Lung microvascular endothelial cell (primary cell): ENCODE results near the gene CAD. TPM values are rescaled to one million over a fixed set of nuclear protein-coding genes. Genes with fewer than 3 reads are reported as not detected.

Experiments
- DNase-seq, 2 donors: peaks; one replicate each; pipeline versions ENCODE4 v3.0.0 to v3.0.0-alpha.2; 2010; ENCODE audit warnings: low read depth in 2 of 2
- total RNA-seq: library from RNA; depleted of rRNA; stranded (reverse); fragments of >200 nt; gene quantifications from 2 replicates; pipeline ENCODE4 v1.2.1, GENCODE V29; 2014

CAD gene
- total RNA-seq, 1 donor from 2014 or later = 29.6 TPM

DNA sequence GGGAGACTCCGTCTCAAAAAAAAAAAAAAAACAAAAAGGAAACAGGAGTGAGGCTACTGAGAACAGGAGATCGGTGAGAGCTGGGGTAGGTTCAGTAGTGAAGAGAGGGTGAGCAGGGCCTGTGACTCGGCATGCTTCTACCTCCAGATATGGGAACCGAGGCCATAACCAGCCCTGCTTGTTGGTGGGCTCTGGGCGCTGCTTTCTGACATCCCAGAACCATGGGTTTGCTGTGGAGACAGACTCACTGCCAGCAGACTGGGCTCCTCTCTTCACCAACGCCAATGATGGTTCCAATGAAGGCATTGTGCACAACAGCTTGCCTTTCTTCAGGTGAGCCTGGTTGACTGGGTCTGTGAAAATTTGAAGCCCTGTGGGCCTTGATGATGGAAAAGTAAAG lies 6.2 kb downstream of the CAD start:
- DNase-seq = no peak

GRCh38 chr2:27225526-27225925 lies 8.4 kb downstream of the CAD start:
- no peak for DNase-seq

DNA sequence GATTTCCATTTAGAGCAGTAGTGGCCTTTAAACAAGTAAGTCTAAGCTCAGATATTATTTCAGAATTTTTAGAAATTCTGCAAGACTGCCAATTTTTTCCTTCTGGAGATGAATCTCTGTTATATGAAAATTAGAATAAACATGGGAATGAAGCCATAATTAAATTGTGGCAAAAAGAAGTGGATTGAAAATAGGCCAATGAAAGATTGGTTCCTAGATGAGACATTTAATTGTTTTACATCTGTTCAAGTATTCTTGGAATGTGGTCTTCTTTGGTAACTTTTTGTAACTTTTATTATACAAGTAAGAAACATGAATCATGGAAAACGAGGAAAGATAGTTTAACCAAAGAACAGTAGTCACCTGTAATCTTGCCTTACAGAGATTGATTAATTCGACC lies 10.3 kb downstream of the CAD start:
- no peak for DNase-seq

- DNase-seq = no peak
These were observed 14.8 kb downstream of the CAD start for GRCh38 chr2:27231921-27232320.

DNA sequence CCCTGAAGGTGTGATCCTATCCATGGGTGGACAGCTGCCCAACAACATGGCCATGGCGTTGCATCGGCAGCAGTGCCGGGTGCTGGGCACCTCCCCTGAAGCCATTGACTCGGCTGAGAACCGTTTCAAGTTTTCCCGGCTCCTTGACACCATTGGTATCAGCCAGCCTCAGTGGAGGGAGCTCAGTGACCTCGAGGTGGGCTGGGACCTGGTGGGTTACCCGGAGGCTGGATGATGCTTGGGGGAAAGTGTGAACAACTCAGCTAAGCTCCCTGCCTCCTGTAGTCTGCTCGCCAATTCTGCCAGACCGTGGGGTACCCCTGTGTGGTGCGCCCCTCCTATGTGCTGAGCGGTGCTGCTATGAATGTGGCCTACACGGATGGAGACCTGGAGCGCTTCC lies 16.2 kb downstream of the CAD start:
- DNase-seq = no peak

GRCh38 chr2:27236136-27236535 lies 19.0 kb downstream of the CAD start:
- DNase-seq = no peak

GRCh38 chr2:27236626-27237025 lies 19.5 kb downstream of the CAD start:
- no peak for DNase-seq

GRCh38 chr2:27237341-27237945 lies 20.3 kb downstream of the CAD start:
- DNase-seq = no peak

- no peak for DNase-seq
These were observed 21.8 kb downstream of the CAD start for GRCh38 chr2:27238976-27239375.

DNA sequence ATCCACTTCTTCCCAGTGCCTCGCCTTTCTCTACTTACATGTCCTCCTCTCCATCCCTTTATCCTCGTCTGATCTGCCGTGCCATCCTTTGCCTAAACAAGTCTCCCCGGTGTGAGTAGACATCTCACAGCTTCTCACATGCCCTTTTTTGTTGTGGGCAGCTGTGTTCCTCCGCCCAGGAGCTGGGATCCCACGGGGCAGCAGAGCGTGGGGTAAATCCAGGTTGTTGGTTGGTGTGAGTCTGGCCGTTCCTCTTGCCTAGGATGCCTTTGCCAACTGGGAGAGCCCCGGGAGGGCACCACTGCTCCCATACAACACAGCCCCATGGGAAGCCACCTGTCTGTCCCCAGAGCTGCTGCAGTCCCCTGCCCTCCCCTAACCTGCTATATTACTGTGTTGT lies 23.2 kb downstream of the CAD start:
- no peak for DNase-seq

DNA sequence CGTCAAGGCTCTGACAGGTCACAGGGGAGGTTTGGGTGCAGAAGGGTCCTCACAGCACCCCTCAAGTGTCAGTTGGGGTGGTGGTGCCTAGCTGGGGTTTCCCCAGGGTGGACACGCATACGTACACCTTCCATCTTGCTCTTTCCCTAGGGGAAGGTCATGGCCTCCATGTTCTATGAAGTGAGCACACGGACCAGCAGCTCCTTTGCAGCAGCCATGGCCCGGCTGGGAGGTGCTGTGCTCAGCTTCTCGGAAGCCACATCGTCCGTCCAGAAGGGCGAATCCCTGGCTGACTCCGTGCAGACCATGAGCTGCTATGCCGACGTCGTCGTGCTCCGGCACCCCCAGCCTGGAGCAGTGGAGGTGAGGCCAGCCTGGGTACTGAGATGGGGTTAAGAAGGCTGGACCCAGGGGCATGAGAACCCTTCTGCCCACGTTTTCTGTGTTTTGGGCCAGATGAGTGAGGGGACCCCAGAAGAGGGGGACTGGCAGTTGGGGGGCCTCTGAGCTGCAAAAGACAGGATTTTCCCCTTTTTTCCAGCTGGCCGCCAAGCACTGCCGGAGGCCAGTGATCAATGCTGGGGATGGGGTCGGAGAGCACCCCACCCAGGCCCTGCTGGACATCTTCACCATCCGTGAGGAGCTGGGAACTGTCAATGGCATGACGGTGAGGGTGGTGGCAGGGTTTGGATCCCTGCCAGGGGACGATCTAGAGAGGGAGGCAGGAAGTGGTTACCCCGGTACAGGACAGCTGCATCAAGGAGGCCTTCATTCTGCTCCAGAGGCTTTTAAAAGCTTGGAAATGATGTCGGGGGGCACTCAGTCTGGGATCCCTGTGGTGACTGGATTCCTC lies 24.8 kb downstream of the CAD start:
- DNase-seq = no peak

GRCh38 chr2:27242614-27242951 lies 25.4 kb downstream of the CAD start:
- no peak for DNase-seq

GRCh38 chr2:27243391-27244130 lies 26.4 kb downstream of the CAD start:
- no peak for DNase-seq

- no peak for DNase-seq
These were observed 27.9 kb downstream of the CAD start for GRCh38 chr2:27245116-27245515.

GRCh38 chr2:27245626-27246025 lies 28.5 kb downstream of the CAD start:
- DNase-seq = no peak

- DNase-seq = no peak
These were observed 30.7 kb downstream of the CAD start for GRCh38 chr2:27247893-27248292.

- DNase-seq = peak in 1 of 2 donors; percentile 31
These were observed 32.2 kb downstream of the CAD start for GRCh38 chr2:27249159-27249890.

GRCh38 chr2:27249891-27250651 lies 32.9 kb downstream of the CAD start:
- DNase-seq = peak; percentile 55 to 67

GRCh38 chr2:27250652-27251379 lies 33.6 kb downstream of the CAD start:
- no peak for DNase-seq

DNA sequence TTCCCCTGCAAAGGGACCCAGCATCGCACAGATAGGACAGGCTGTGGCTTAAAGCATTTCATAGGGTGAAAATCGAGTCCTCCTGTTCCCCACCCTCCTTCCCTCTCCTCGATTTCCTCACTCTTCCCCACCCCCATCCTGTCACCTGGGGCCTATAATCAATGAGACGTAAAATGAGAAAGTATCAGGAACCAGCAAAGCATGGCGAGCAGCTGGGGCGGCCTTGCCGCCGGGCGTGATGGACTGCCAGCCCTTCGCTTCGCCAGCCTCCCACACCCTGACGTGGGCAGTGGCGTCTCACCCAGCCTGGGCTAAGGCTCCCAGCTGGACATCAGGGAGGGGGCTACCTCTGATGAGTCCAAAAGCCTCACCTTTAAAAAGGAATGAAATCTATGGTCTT lies 34.6 kb downstream of the CAD start:
- no peak for DNase-seq

DNA sequence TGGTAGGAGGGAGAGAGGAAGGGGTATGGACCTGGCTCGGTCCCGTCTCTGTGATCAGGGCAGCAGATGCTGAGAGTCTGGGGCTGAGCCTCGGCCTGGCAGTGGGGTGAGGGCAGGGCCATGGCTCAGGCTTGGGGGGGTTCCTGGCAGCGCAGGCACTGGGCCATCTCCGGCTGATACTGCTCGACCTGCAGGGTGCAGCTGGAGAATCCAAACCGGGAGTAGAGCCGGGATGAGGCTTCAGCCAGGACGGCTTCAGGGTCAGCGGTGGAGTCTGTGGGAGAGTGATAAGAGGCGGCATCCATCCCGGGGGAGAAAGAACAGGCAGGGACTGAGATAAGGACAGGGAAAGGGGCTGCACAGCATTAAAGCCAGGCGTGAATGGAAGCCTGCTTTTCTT lies 38.0 kb downstream of the CAD start:
- no peak for DNase-seq
